Measurements from ENCODE around the gene LEMD2.

The LEMD2 gene

DNA sequence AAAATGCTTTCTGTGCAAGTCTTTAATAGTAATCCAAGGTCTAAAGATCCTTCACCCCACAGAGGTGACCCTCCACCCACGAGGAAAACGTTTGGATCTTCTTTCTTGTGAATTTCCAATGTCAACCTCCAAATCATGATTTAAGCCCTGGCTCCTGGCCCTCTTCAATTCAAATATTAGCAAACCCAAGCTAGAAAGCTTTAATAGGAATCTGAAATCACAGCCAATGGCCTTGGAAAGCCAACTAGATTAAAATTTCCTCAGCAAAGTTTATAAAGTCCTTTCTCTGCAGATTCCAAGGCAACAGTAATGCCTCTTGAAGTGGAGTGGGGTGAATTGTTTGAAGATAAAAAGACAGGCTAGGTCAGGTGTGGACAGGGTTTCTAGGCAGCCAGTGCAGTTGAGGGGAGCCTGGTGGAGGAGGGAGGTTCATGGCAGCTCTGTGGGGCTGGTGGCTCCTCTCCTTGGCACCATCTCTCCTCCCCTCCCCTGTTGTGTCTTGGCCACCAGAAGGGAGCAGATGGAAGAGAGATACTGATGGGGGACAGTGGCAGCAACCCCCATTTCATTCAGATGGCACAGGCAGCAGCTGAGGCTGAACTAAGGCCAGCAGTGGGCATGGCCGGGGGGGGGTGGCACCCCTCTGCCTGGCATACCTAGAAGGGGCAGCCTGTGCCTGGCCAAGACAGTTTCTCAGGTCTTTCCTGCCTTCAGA is 65.4 kb downstream of the LEMD2 start:
- DNase-seq (ENCODE audit: low read depth in 2 of 2, low spot score in 1 of 2), result no peak

GRCh38 chr6:33722103-33722623 is 66.8 kb downstream of the LEMD2 start:
- DNase-seq (ENCODE audit: low read depth in 2 of 2, low spot score in 1 of 2), result no peak

- DNase-seq (ENCODE audit: low read depth in 2 of 2, low spot score in 1 of 2), result no peak
Measured at GRCh38 chr6:33721508-33721907, 67.4 kb downstream of the LEMD2 start.

Data from stimulated activated CD8-positive, alpha-beta memory T cell treated with anti-CD3 and anti-CD28 coated beads, Interleukin-4, amount 100 ng/mL, for 4 hours (primary cell).